ENCODE data around the gene SCMH1. TPM values are rescaled to one million over a fixed set of nuclear protein-coding genes. Genes with fewer than 3 reads are reported as not detected.

The SCMH1 gene
- total and polyA plus RNA-seq, 2 donors (not counting 3 experiments of a cell fraction or from before 2014, with no cell fraction given), result 39.9 to 40.7 TPM

GRCh38 chr1:41044187-41044586, 197.9 kb downstream of the SCMH1 start:
- DNase-seq (ENCODE audit: low read depth, low spot score) (peak; percentile 59), FAIRE-seq (peak; percentile 98)
- H3K9me3 ChIP-seq (replicated peaks; ENCODE audit: control insufficient read depth, insufficient read depth, low read length), result no peaks in the 10 kb centered on the region
- H3K4me1 ChIP-seq (ENCODE audit: control insufficient read depth, extremely low read depth, insufficient read depth, low read length), result peaks cover 32% of the 10 kb centered on the region
- H3K9me1 ChIP-seq (replicated peaks; ENCODE audit: control insufficient read depth, extremely low read depth, insufficient read depth, low read length), result no peaks in the 10 kb centered on the region
- no peaks in the 10 kb centered on the region for H4K20me1 ChIP-seq (replicated peaks; ENCODE audit: control insufficient read depth, extremely low read depth, insufficient read depth, low read length)
- POLR2A ChIA-PET, result interaction anchor here (0.6 kb wide), 1 partner anchor 546 kb away, joined by 4 read pairs; no protein-coding TSS in a partner anchor
- dilution Hi-C loops (cut with MboI; ENCODE audit: extremely low pct_ligation_motif_present, low sequenced_read_pairs) (no loop called here), intact Hi-C loops (cut with micrococcal nuclease) (loop anchor here (2.0 kb wide), 2 partner anchors 29 to 65 kb away; no protein-coding TSS in a partner anchor)
- CTCF ChIA-PET, result interaction anchor here (0.9 to 1.1 kb wide), 4 partner anchors 19 to 64 kb away, joined by 3 to 4 read pairs (median 3); no protein-coding TSS in a partner anchor
- H3K36me3 ChIP-seq (ENCODE audit: control insufficient read depth in 2 of 2, extremely low read depth in 1 of 2, insufficient read depth in 2 of 2, low read length in 2 of 2), result peaks cover 2 to 12% of the 10 kb centered on the region in 2 experiments
- H3K4me3 ChIP-seq (replicated peaks in 1 of 3; ENCODE audit: insufficient read depth in 1 of 3, low read depth in 1 of 3, low read length in 3 of 3), result no peak overlapping the region
- peak overlapping the region; percentile 56 for H3K4me2 ChIP-seq (ENCODE audit: insufficient read depth, low read length)
- H3K27me3 ChIP-seq (ENCODE audit: control insufficient read depth in 2 of 2, insufficient read depth in 2 of 2, low read length in 2 of 2), result no peaks in the 10 kb centered on the region
- peak overlapping the region; percentile 52 for H3K27ac ChIP-seq (ENCODE audit: insufficient read depth, low read depth, low read length)
- peak overlapping the region; percentile 8 for H3K9ac ChIP-seq (replicated peaks; ENCODE audit: extremely low read depth, insufficient read depth, low read length)
- no peak for TF ChIP-seq JUN (IDR thresholded peaks at IDR 0.05; ENCODE audit: borderline replicate concordance, insufficient read depth, insufficient read length, low read depth)
- TF ChIP-seq GATA2 (IDR thresholded peaks at IDR 0.05; ENCODE audit: insufficient read depth, insufficient read length, low read depth, low read length), result peak; percentile 83
- BruUV-seq (replicated peaks), result no TSS peak
- H2AFZ ChIP-seq (ENCODE audit: low read depth, low read length), result no peak overlapping the region
- H3K79me2 ChIP-seq (ENCODE audit: control insufficient read depth, insufficient read depth, low read length), result no peaks in the 10 kb centered on the region

GRCh38 chr1:41041614-41042270, 200.4 kb downstream of the SCMH1 start:
- intact Hi-C loops (cut with micrococcal nuclease) (no loop called here), dilution Hi-C loops (cut with MboI; ENCODE audit: extremely low pct_ligation_motif_present, low sequenced_read_pairs) (no loop called here)
- CTCF ChIA-PET, result interaction anchor here (0.6 to 1.2 kb wide), 2 partner anchors 10 to 19 kb away, joined by 3 to 4 read pairs; no protein-coding TSS in a partner anchor
- Histone ChIP-seq H3K4me3 (replicated peaks in 1 of 3; ENCODE audit: insufficient read depth in 1 of 3, low read depth in 1 of 3, low read length in 3 of 3) (no peak overlapping the region), H3K27ac (ENCODE audit: insufficient read depth, low read depth, low read length) (no peak overlapping the region), H3K9ac (replicated peaks; ENCODE audit: extremely low read depth, insufficient read depth, low read length) (no peak overlapping the region), H3K79me2 (ENCODE audit: control insufficient read depth, insufficient read depth, low read length) (no peaks in the 10 kb centered on the region), H2AFZ (ENCODE audit: low read depth, low read length) (no peak overlapping the region), H3K4me1 (ENCODE audit: control insufficient read depth, extremely low read depth, insufficient read depth, low read length) (peaks cover 30% of the 10 kb centered on the region), H3K36me3 (ENCODE audit: control insufficient read depth in 2 of 2, extremely low read depth in 1 of 2, insufficient read depth in 2 of 2, low read length in 2 of 2) (peaks cover 2 to 4% of the 10 kb centered on the region in 2 experiments), H4K20me1 (replicated peaks; ENCODE audit: control insufficient read depth, extremely low read depth, insufficient read depth, low read length) (no peaks in the 10 kb centered on the region), H3K9me1 (replicated peaks; ENCODE audit: control insufficient read depth, extremely low read depth, insufficient read depth, low read length) (no peaks in the 10 kb centered on the region), H3K27me3 (ENCODE audit: control insufficient read depth in 2 of 2, insufficient read depth in 2 of 2, low read length in 2 of 2) (no peaks in the 10 kb centered on the region), H3K4me2 (ENCODE audit: insufficient read depth, low read length) (no peak overlapping the region), H3K9me3 (replicated peaks; ENCODE audit: control insufficient read depth, insufficient read depth, low read length) (no peaks in the 10 kb centered on the region)
- no TSS peak for BruUV-seq (replicated peaks)
- POLR2A ChIA-PET, result no interaction called here
- TF ChIP-seq EZH2 (IDR thresholded peaks at IDR 0.05; ENCODE audit: borderline replicate concordance, low read depth, low read length, severe bottlenecking), result no peak
- TF ChIP-seq MYC (IDR thresholded peaks at IDR 0.05; ENCODE audit: low read depth, low read length), result no peak
- TF ChIP-seq JUN (IDR thresholded peaks at IDR 0.05; ENCODE audit: borderline replicate concordance, insufficient read depth, insufficient read length, low read depth), result no peak
- TF ChIP-seq GATA2 (IDR thresholded peaks at IDR 0.05; ENCODE audit: insufficient read depth, insufficient read length, low read depth, low read length), result no peak
- no peak for TF ChIP-seq CTCF (IDR thresholded peaks at IDR 0.05; ENCODE audit: extremely low read depth in 1 of 2, insufficient read depth in 1 of 2, low read depth in 1 of 2, low read length in 2 of 2)
- TF ChIP-seq FOS (IDR thresholded peaks at IDR 0.05; ENCODE audit: borderline replicate concordance, insufficient read depth, low read length), result no peak
- TF ChIP-seq POLR2A (IDR thresholded peaks at IDR 0.05; ENCODE audit: low read depth, low read length), result no peak
- TF ChIP-seq POLR2AphosphoS5 (IDR thresholded peaks at IDR 0.05; ENCODE audit: insufficient read depth, low read depth, low read length), result no peak
- TF ChIP-seq, protein P1, sequence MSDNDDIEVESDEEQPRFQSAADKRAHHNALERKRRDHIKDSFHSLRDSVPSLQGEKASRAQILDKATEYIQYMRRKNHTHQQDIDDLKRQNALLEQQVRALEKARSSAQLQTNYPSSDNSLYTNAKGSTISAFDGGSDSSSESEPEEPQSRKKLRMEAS (IDR thresholded peaks at IDR 0.05; ENCODE audit: insufficient read depth, insufficient read length), result no peak
- DNase-seq (ENCODE audit: low read depth, low spot score) (no peak), FAIRE-seq (no peak)

Data from endothelial cell of umbilical vein (primary cell).